ENCODE results near the gene OXCT1.
"Not testable (repeated sequence)": the region's sequence is repeated elsewhere in the genome, so short reads cannot be mapped to it uniquely, and the experiment has no call there.

GRCh38 chr5:41845751-41846150 lies 24.5 kb downstream of the OXCT1 start:
- not testable (repeated sequence) for TF ChIP-seq CTCF, POLR2A (IDR thresholded peaks at IDR 0.05)

Measured in prostate gland (tissue), 2 donors.